Esophagus (tissue), 2 donors: ENCODE measurements around the gene CYP4F22. TPM values are rescaled to one million over a fixed set of nuclear protein-coding genes. Genes with fewer than 3 reads are reported as not detected.
"Not testable (repeated sequence)": the region's sequence is repeated elsewhere in the genome, so short reads cannot be mapped to it uniquely, and the experiment has no call there.

Experiments
- H3K27ac ChIP-seq, 2 donors: one replicate each; pipeline ENCODE4 v1.5.1; 2013; ENCODE audit warnings: low read depth in 2 of 2, mild to moderate bottlenecking in 2 of 2, inconsistent platforms in 1 of 2, low read length in 1 of 2, moderate library complexity in 1 of 2
- H3K27me3 ChIP-seq, 2 donors: one replicate each; pipeline ENCODE4 v1.6.1; 2013; ENCODE audit warnings: low read length in 2 of 2, control low read depth in 1 of 2, mild to moderate bottlenecking in 1 of 2; ENCODE audit not compliant: insufficient read depth in 2 of 2, control insufficient read depth in 1 of 2
- H3K36me3 ChIP-seq, 2 donors: one replicate each; pipeline ENCODE4 v1.6.1; 2013; ENCODE audit warnings: low read length in 1 of 2; ENCODE audit not compliant: control insufficient read depth in 2 of 2, insufficient read depth in 2 of 2
- H3K4me1 ChIP-seq, 2 donors: one replicate each; pipeline ENCODE4 v1.6.1; 2013; ENCODE audit warnings: low read length in 1 of 2; ENCODE audit not compliant: control insufficient read depth in 2 of 2, insufficient read depth in 2 of 2
- H3K4me3 ChIP-seq, 2 donors: one replicate each; pipeline ENCODE4 v1.5.1; 2013; ENCODE audit warnings: low read length in 2 of 2, mild to moderate bottlenecking in 2 of 2, low read depth in 1 of 2, moderate library complexity in 1 of 2
- H3K9me3 ChIP-seq, 2 donors: one replicate each; pipeline ENCODE4 v1.6.1; 2013; ENCODE audit warnings: mild to moderate bottlenecking in 2 of 2, low read depth in 1 of 2, low read length in 1 of 2, moderate library complexity in 1 of 2; ENCODE audit not compliant: control insufficient read depth in 2 of 2, insufficient read depth in 1 of 2
- WGBS, 2 donors: extraction: QIAGEN DNeasy Blood & Tissue Kit; methylation state at CpG; one replicate each; pipeline ENCODE4 v1.1.7; 2013; 5-methylcytosine and 5-hydroxymethylcytosine counted together
- polyA plus RNA-seq, 2 donors: library from polyadenylated mRNA; stranded (reverse); fragments of 200-250 nt; gene quantifications; one replicate each; pipeline ENCODE4 v1.2.3, GENCODE V29; 2013
- donor health status: healthy with polysubstance abuse.
- donor health status: Bipolar disorder and iron deficiency.

Gene CYP4F22
- polyA plus RNA-seq, 2 donors: 4.4 to 17.3 TPM

GRCh38 chr19:15593766-15594165 is 85.4 kb downstream of the CYP4F22 start:
- H3K27ac ChIP-seq, H3K27me3 ChIP-seq, H3K4me1 ChIP-seq, H3K9me3 ChIP-seq, H3K4me3 ChIP-seq, H3K36me3 ChIP-seq: not testable (repeated sequence)
- 47 to 62% methylated on average over 4 of the region's 4 CpGs for WGBS, 2 donors

- Histone ChIP-seq H3K36me3 (no peaks in the 10 kb centered on the region), H3K9me3 (peaks cover 0 to 2% of the 10 kb centered on the region in 2 donors), H3K27ac (peak overlapping the region in 1 of 2 donors; percentile 65), H3K4me3 (no peak overlapping the region), H3K27me3 (peaks cover 0 to 2% of the 10 kb centered on the region in 2 donors), H3K4me1 (no peaks in the 10 kb centered on the region)
- WGBS, 2 donors: 27 to 31% methylated on average over 6 of the region's 6 CpGs
Measured at GRCh38 chr19:15595069-15595468, 86.7 kb downstream of the CYP4F22 start.

Other genes starting within 250 kb of the CYP4F22 start
- gene BRD4, start 176.0 kb upstream of the CYP4F22 start, polyA plus RNA-seq: 10 to 100 TPM; 13.9 to 27.4 TPM
- gene AKAP8, start 128.7 kb upstream of the CYP4F22 start, polyA plus RNA-seq: 10 to 100 TPM; 13.1 to 15.0 TPM
- 10 to 100 TPM; 37.9 to 75.5 TPM for gene AKAP8L, start 89.5 kb upstream of the CYP4F22 start, polyA plus RNA-seq
- gene WIZ, start 58.6 kb upstream of the CYP4F22 start, polyA plus RNA-seq: 10 to 100 TPM; 17.4 to 17.5 TPM
- 1 to 10 TPM; 3.6 to 5.8 TPM for gene RASAL3, start 44.0 kb upstream of the CYP4F22 start, polyA plus RNA-seq
- under 1 TPM in 1 of 2 donors, not detected in 1; 0.02 TPM for gene PGLYRP2, start 29.0 kb upstream of the CYP4F22 start, polyA plus RNA-seq
- gene CYP4F8, start 106.7 kb downstream of the CYP4F22 start, polyA plus RNA-seq: under 1 TPM; 0.10 to 0.19 TPM
- gene CYP4F3, start 132.4 kb downstream of the CYP4F22 start, polyA plus RNA-seq: 10 to 100 TPM; 11.6 to 17.1 TPM
- gene CYP4F12, start 164.6 kb downstream of the CYP4F22 start, polyA plus RNA-seq: 10 to 100 TPM; 31.6 to 50.0 TPM
- gene OR10H2, start 219.5 kb downstream of the CYP4F22 start, polyA plus RNA-seq: not detected
- gene OR10H3, start 229.5 kb downstream of the CYP4F22 start, polyA plus RNA-seq: not detected